H9 (cell line): ENCODE data around the gene TEX22. TPM values are rescaled to one million over a fixed set of nuclear protein-coding genes. Genes with fewer than 3 reads are reported as not detected.

Experiments
- DNase-seq: peaks from one replicate; pipeline ENCODE4 v3.0.0-alpha.2; 2017
- H2AFZ ChIP-seq: one replicate; pipeline ENCODE4 v1.6.1; 2013; ENCODE audit warnings: mild to moderate bottlenecking, low read length, control low read depth, moderate library complexity
- H2AK5ac ChIP-seq: 2 replicates; pipeline ENCODE4 v1.6.1; 2013; ENCODE audit warnings: low read length, control low read depth, mixed read lengths; ENCODE audit not compliant: insufficient read length
- H2BK120ac ChIP-seq: one replicate; pipeline ENCODE4 v1.6.1; 2013; ENCODE audit warnings: low read depth, mild to moderate bottlenecking, low read length, control low read depth, inconsistent platforms; ENCODE audit not compliant: poor library complexity, severe bottlenecking
- H2BK12ac ChIP-seq: 2 replicates; pipeline ENCODE4 v1.6.1; 2013; ENCODE audit warnings: low read length, control low read depth, mixed read lengths, low read depth; ENCODE audit not compliant: insufficient read length
- H2BK15ac ChIP-seq: 2 replicates; pipeline ENCODE4 v1.6.1; 2013; ENCODE audit warnings: low read depth, low read length, control low read depth
- H2BK20ac ChIP-seq: one replicate; pipeline ENCODE4 v1.6.1; 2013; ENCODE audit warnings: low read depth, mild to moderate bottlenecking, low read length, control low read depth, inconsistent platforms; ENCODE audit not compliant: poor library complexity, severe bottlenecking
- H2BK5ac ChIP-seq: 2 replicates; pipeline ENCODE4 v1.6.1; 2013; ENCODE audit warnings: low read length, control low read depth, mixed read lengths; ENCODE audit not compliant: insufficient read length
- H3K14ac ChIP-seq: 2 replicates; pipeline ENCODE4 v1.6.1; 2013; ENCODE audit warnings: low read length, control low read depth; ENCODE audit not compliant: insufficient read depth
- H3K18ac ChIP-seq: 2 replicates; pipeline ENCODE4 v1.6.1; 2013; ENCODE audit warnings: low read depth, mild to moderate bottlenecking, mixed read lengths, low read length, control low read depth; ENCODE audit not compliant: insufficient read length
- H3K23ac ChIP-seq: 2 replicates; pipeline ENCODE4 v1.6.1; 2013; ENCODE audit warnings: low read length, control low read depth, mixed read lengths, low read depth; ENCODE audit not compliant: insufficient read length
- H3K23me2 ChIP-seq: 2 replicates; pipeline ENCODE4 v1.6.1; 2013; ENCODE audit warnings: low read depth, mild to moderate bottlenecking, mixed read lengths, low read length, control low read depth; ENCODE audit not compliant: insufficient read length, poor library complexity, severe bottlenecking
- H3K27ac ChIP-seq: 2 replicates; pipeline ENCODE4 v1.5.1; 2013; ENCODE audit warnings: low read length, control low read depth, mixed read lengths, low read depth; ENCODE audit not compliant: insufficient read length
- H3K27me3 ChIP-seq: 2 replicates; pipeline ENCODE4 v1.6.1; 2013; ENCODE audit warnings: low read length, control low read depth, inconsistent platforms; ENCODE audit not compliant: insufficient read depth
- H3K4ac ChIP-seq: 2 replicates; pipeline ENCODE4 v1.6.1; 2013; ENCODE audit warnings: low read depth, mild to moderate bottlenecking, control low read depth, inconsistent platforms, low read length, moderate library complexity
- H3K4me1 ChIP-seq: 2 replicates; pipeline ENCODE4 v1.6.1; 2013; ENCODE audit warnings: low read length, control low read depth, inconsistent platforms; ENCODE audit not compliant: insufficient read depth
- H3K4me2 ChIP-seq: 2 replicates; pipeline ENCODE4 v1.6.1; 2013; ENCODE audit warnings: low read length, control low read depth, mixed read lengths; ENCODE audit not compliant: insufficient read length, insufficient read depth
- H3K56ac ChIP-seq: 2 replicates; pipeline ENCODE4 v1.6.1; 2013; ENCODE audit warnings: low read depth, mild to moderate bottlenecking, mixed read lengths, low read length, control low read depth; ENCODE audit not compliant: insufficient read length
- H3K79me1 ChIP-seq: 2 replicates; pipeline ENCODE4 v1.6.1; 2013; ENCODE audit warnings: low read depth, mild to moderate bottlenecking, moderate library complexity, low read length, control low read depth, inconsistent platforms; ENCODE audit not compliant: insufficient read depth, poor library complexity, severe bottlenecking
- H3K79me2 ChIP-seq: 2 replicates; pipeline ENCODE4 v1.6.1; 2013; ENCODE audit warnings: low read length, control low read depth, inconsistent platforms; ENCODE audit not compliant: insufficient read depth
- H3K9ac ChIP-seq: 2 replicates; pipeline ENCODE4 v1.6.1; 2013; ENCODE audit warnings: low read length, control low read depth, mixed read lengths; ENCODE audit not compliant: insufficient read length; ENCODE audit errors: extremely low read depth
- H3K9me3 ChIP-seq: one replicate; pipeline ENCODE4 v1.6.1; 2013; ENCODE audit warnings: low read depth, low read length, inconsistent platforms; ENCODE audit not compliant: control insufficient read depth
- H3T11ph ChIP-seq: one replicate; pipeline ENCODE4 v1.6.1; 2013; ENCODE audit warnings: mild to moderate bottlenecking, low read length, control low read depth, inconsistent platforms
- H4K20me1 ChIP-seq: one replicate; pipeline ENCODE4 v1.6.1; 2013; ENCODE audit not compliant: control insufficient read depth, insufficient read length, insufficient read depth
- H4K5ac ChIP-seq: 2 replicates; pipeline ENCODE4 v1.6.1; 2013; ENCODE audit warnings: low read depth, mild to moderate bottlenecking, mixed read lengths, low read length, control low read depth; ENCODE audit not compliant: insufficient read length
- H4K8ac ChIP-seq: replicated peaks from 2 replicates; pipeline ENCODE4 v1.6.1; 2013; ENCODE audit warnings: low read length, control low read depth, mixed read lengths, low read depth; ENCODE audit not compliant: insufficient read length
- H4K91ac ChIP-seq: 2 replicates; pipeline ENCODE4 v1.6.1; 2013; ENCODE audit warnings: low read depth, mild to moderate bottlenecking, moderate library complexity, mixed read lengths, low read length, control low read depth; ENCODE audit not compliant: insufficient read length
- H3K27ac Mint-ChIP-seq, 3 experiments: 2 replicates in 2 of 3; 3 replicates in 1 of 3; pipeline ENCODE4 v1.8.0; 2020 to 2021; ENCODE audit warnings: mixed read lengths in 3 of 3, mild to moderate bottlenecking in 1 of 3, moderate library complexity in 1 of 3
- H3K27me3 Mint-ChIP-seq: 2 replicates; pipeline ENCODE4 v1.8.0; 2021; ENCODE audit warnings: low read depth, mild to moderate bottlenecking, moderate library complexity, mixed read lengths
- H3K36me3 Mint-ChIP-seq, 3 experiments: 2 replicates in 2 of 3; 3 replicates in 1 of 3; pipeline ENCODE4 v1.8.0; 2020 to 2021; ENCODE audit warnings: low read depth in 3 of 3, mixed read lengths in 3 of 3; ENCODE audit not compliant: insufficient read depth in 1 of 3
- H3K4me1 Mint-ChIP-seq, 2 experiments: 2 replicates each; pipeline ENCODE4 v1.8.0; 2020; ENCODE audit warnings: mixed read lengths in 2 of 2
- H3K4me3 Mint-ChIP-seq, 2 experiments: 2 replicates in 1 of 2; 3 replicates in 1 of 2; pipeline ENCODE4 v1.8.0; 2020 to 2021; ENCODE audit warnings: mild to moderate bottlenecking in 2 of 2, mixed read lengths in 2 of 2, moderate library complexity in 1 of 2
- H3K9me3 Mint-ChIP-seq, 2 experiments: 2 replicates in 1 of 2; 3 replicates in 1 of 2; pipeline ENCODE4 v1.8.0; 2020; ENCODE audit warnings: mild to moderate bottlenecking in 2 of 2, mixed read lengths in 2 of 2, moderate library complexity in 1 of 2
- CTCF ChIP-seq: fragments of 200-600 bp; sonication (generic); conservative IDR thresholded peaks from 3 replicates; pipeline ENCODE4 v1.8.0; 2021; ENCODE audit warnings: antibody characterized with exemption, mild to moderate bottlenecking
- WGBS: extraction: QIAGEN DNeasy Blood & Tissue Kit; methylation state at CpG from one replicate; pipeline ENCODE4 v1.1.7; 2013; ENCODE audit warnings: missing lambda C conversion rate, low lambda C conversion rate, mixed read lengths; ENCODE audit not compliant: insufficient read length; ENCODE audit errors: extremely low coverage; 5-methylcytosine and 5-hydroxymethylcytosine counted together
- total RNA-seq: library from RNA; stranded (reverse); gene quantifications from 2 replicates; pipeline ENCODE4 v1.2.1, GENCODE V29; 2021

TEX22 gene
- total RNA-seq, 1 experiment from 2014 or later: 0.83 TPM

GRCh38 chr14:105392131-105393090 lies 5.9 kb upstream of the TEX22 start:
- H3K23me2 ChIP-seq: no peaks in the 10 kb centered on the region
- H3K56ac ChIP-seq: no peak overlapping the region
- H3K9me3 ChIP-seq: no peaks in the 10 kb centered on the region
- no peak for TF ChIP-seq CTCF
- H4K20me1 ChIP-seq: no peaks in the 10 kb centered on the region
- H3K18ac ChIP-seq: no peak overlapping the region
- no peak overlapping the region for H2BK120ac ChIP-seq
- H4K8ac ChIP-seq: no peak overlapping the region
- H3K4me2 ChIP-seq: no peak overlapping the region
- H2AFZ ChIP-seq: no peak overlapping the region
- H3K14ac ChIP-seq: no peak overlapping the region
- no peak overlapping the region for H3K4ac ChIP-seq
- Mint-ChIP-seq H3K27me3 (peaks cover 10% of the 10 kb centered on the region), H3K4me3 (no peak overlapping the region), H3K4me1 (no peaks in the 10 kb centered on the region), H3K36me3 (peaks cover 2 to 8% (median 7%) of the 10 kb centered on the region in 3 experiments; a peak in 5 of 7 replicates), H3K9me3 (0 out of 5 replicates have a peak, but pooled peaks cover 0 to under 1% of the 10 kb centered on the region in 2 experiments), H3K27ac (no peak overlapping the region; a peak in 1 of 7 replicates)
- H2BK15ac ChIP-seq: no peak overlapping the region
- no peak overlapping the region for H3K27ac ChIP-seq
- H3T11ph ChIP-seq: no peak overlapping the region
- no peaks in the 10 kb centered on the region for H3K4me1 ChIP-seq
- no peak overlapping the region for H4K5ac ChIP-seq
- H3K79me1 ChIP-seq: no peaks in the 10 kb centered on the region
- H4K91ac ChIP-seq: no peak overlapping the region
- no peak for DNase-seq
- no peaks in the 10 kb centered on the region for H3K79me2 ChIP-seq
- no peak overlapping the region for H2BK12ac ChIP-seq
- H2AK5ac ChIP-seq: no peak overlapping the region
- H2BK20ac ChIP-seq: no peak overlapping the region
- no peak overlapping the region for H3K9ac ChIP-seq
- WGBS: no CpG with 5 or more reads among the region's 40 CpGs
- no peaks in the 10 kb centered on the region for H3K27me3 ChIP-seq
- H2BK5ac ChIP-seq: no peak overlapping the region
- H3K23ac ChIP-seq: no peak overlapping the region
